GM23338 (cell line): ENCODE data around the gene LENEP.

ENCODE experiments used
- CREB1 ChIP-seq: fragments of 250-450 bp; sonication (Bioruptor Pico); IDR thresholded peaks from 2 replicates; pipeline ENCODE4 v1.5.0; 2020; ENCODE audit warnings: low read depth, mild to moderate bottlenecking, moderate library complexity
- EZH2 ChIP-seq: fragments of 200-600 bp; sonication (generic); IDR thresholded peaks from one replicate; pipeline ENCODE4 v1.8.0; 2017; ENCODE audit warnings: antibody characterized with exemption, mild to moderate bottlenecking, low read depth; ENCODE audit not compliant: unreplicated experiment
- POLR2AphosphoS5 ChIP-seq: IDR thresholded peaks from 2 replicates; pipeline ENCODE4 v1.6.1; 2016; ENCODE audit warnings: antibody characterized with exemption, low read depth
- ZNF331 ChIP-seq: fragments of 250-450 bp; sonication (Bioruptor Pico); IDR thresholded peaks from 2 replicates; pipeline ENCODE4 v1.5.0; 2020; ENCODE audit warnings: low read depth, mild to moderate bottlenecking, moderate library complexity
- TF ChIP-seq, protein P1 (sequence below), 2 experiments: fragments of 200-600 bp in 1 of 2; sonication (generic) in 1 of 2; conservative IDR thresholded peaks; 2 replicates each; pipeline versions ENCODE4 v1.5.1 to v1.6.1; 2016 to 2017; ENCODE audit warnings: antibody characterized with exemption in 2 of 2, low read depth in 2 of 2, mild to moderate bottlenecking in 2 of 2, moderate library complexity in 1 of 2
- TF ChIP-seq, protein P2 (sequence below): IDR thresholded peaks from one replicate; pipeline ENCODE4 v1.6.1; 2018; ENCODE audit warnings: antibody characterized with exemption; ENCODE audit not compliant: unreplicated experiment

DNA sequence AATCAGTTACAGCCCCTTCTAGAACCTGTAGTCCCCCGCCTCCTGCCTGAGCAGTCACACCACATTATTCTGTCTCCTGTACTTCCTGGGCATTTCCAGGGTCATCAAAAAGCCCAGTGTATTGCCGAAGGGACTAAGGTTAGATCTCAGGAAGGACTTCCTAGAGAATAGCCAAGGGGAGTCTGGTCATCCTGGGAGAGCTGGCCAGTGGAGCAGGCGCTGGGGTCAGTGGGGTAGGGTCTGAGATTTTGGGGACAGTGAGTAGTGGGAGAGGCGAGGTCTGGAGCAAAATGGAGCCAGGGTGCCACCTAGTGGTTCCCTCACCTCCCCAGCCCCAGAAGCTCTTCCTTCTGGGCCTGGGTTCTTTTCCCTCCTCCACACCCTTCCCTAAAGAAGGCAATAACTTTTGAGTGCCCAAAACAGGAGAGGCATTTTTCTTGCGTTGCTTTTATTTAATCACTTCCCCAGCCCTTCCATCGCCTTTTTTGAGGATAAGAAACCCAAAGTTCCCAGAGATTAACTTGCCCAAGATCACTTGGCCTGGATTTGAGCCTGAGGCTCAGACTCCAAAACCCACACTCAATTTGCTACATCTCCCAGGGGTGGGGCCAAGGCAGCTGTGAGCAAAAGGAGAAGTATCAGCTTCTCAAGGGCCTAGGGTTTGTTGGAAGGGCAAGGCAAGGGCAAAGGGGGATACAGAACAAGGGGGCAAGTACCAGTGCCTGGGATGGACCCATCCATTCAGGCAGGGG, 49.6 kb upstream of the LENEP start:
- TF ChIP-seq, protein P1, sequence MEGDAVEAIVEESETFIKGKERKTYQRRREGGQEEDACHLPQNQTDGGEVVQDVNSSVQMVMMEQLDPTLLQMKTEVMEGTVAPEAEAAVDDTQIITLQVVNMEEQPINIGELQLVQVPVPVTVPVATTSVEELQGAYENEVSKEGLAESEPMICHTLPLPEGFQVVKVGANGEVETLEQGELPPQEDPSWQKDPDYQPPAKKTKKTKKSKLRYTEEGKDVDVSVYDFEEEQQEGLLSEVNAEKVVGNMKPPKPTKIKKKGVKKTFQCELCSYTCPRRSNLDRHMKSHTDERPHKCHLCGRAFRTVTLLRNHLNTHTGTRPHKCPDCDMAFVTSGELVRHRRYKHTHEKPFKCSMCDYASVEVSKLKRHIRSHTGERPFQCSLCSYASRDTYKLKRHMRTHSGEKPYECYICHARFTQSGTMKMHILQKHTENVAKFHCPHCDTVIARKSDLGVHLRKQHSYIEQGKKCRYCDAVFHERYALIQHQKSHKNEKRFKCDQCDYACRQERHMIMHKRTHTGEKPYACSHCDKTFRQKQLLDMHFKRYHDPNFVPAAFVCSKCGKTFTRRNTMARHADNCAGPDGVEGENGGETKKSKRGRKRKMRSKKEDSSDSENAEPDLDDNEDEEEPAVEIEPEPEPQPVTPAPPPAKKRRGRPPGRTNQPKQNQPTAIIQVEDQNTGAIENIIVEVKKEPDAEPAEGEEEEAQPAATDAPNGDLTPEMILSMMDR (conservative IDR thresholded peaks at IDR 0.05; ENCODE audit: low read depth in 2 of 2), result peak; percentile 87 to 90
- TF ChIP-seq CREB1, result no peak
- TF ChIP-seq, protein P2, sequence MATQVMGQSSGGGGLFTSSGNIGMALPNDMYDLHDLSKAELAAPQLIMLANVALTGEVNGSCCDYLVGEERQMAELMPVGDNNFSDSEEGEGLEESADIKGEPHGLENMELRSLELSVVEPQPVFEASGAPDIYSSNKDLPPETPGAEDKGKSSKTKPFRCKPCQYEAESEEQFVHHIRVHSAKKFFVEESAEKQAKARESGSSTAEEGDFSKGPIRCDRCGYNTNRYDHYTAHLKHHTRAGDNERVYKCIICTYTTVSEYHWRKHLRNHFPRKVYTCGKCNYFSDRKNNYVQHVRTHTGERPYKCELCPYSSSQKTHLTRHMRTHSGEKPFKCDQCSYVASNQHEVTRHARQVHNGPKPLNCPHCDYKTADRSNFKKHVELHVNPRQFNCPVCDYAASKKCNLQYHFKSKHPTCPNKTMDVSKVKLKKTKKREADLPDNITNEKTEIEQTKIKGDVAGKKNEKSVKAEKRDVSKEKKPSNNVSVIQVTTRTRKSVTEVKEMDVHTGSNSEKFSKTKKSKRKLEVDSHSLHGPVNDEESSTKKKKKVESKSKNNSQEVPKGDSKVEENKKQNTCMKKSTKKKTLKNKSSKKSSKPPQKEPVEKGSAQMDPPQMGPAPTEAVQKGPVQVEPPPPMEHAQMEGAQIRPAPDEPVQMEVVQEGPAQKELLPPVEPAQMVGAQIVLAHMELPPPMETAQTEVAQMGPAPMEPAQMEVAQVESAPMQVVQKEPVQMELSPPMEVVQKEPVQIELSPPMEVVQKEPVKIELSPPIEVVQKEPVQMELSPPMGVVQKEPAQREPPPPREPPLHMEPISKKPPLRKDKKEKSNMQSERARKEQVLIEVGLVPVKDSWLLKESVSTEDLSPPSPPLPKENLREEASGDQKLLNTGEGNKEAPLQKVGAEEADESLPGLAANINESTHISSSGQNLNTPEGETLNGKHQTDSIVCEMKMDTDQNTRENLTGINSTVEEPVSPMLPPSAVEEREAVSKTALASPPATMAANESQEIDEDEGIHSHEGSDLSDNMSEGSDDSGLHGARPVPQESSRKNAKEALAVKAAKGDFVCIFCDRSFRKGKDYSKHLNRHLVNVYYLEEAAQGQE, result no peak
- no peak for TF ChIP-seq ZNF331
- TF ChIP-seq POLR2AphosphoS5, result no peak
- no peak for TF ChIP-seq EZH2
